ENCODE data around the gene CNNM1.

DNA sequence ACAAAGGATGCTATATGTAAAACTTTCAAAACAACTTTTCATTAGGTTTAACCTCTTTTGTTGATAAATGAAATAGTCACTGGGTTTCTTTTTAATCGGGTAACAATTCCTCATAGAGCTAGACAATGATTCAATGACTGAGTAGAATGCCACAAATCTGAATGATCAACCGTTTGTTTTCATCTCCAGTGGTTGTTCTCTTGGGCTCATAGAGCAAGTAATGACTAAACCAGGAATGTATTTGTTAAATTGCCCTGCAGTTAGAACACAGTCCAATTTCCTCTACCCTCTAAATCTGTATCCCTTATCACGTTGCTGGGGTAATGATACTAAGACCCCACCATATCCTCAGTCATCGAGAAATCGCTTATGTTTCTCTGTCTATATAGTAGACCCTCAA lies 40.0 kb downstream of the CNNM1 start:
- TF ChIP-seq, protein P1, sequence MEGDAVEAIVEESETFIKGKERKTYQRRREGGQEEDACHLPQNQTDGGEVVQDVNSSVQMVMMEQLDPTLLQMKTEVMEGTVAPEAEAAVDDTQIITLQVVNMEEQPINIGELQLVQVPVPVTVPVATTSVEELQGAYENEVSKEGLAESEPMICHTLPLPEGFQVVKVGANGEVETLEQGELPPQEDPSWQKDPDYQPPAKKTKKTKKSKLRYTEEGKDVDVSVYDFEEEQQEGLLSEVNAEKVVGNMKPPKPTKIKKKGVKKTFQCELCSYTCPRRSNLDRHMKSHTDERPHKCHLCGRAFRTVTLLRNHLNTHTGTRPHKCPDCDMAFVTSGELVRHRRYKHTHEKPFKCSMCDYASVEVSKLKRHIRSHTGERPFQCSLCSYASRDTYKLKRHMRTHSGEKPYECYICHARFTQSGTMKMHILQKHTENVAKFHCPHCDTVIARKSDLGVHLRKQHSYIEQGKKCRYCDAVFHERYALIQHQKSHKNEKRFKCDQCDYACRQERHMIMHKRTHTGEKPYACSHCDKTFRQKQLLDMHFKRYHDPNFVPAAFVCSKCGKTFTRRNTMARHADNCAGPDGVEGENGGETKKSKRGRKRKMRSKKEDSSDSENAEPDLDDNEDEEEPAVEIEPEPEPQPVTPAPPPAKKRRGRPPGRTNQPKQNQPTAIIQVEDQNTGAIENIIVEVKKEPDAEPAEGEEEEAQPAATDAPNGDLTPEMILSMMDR (IDR thresholded peaks at IDR 0.05): no peak
- no peak for TF ChIP-seq POLR2A (IDR thresholded peaks at IDR 0.05)
